K562 (cell line): ENCODE data around the gene PCSK6. TPM values are rescaled to one million over a fixed set of nuclear protein-coding genes. Genes with fewer than 3 reads are reported as not detected.
A peak's percentile ranks its signal among the peaks of the same experiment; 100 is the strongest.

Experiments
- ATAC-seq: fragments of 200-7000 bp; cut with Tn5 transposase; 3 replicates; pipeline ENCODE4 v1.9.1; 2020; ENCODE audit warnings: moderate library complexity
- BruUV-seq: library from RNA; stranded (reverse); fragments of 400-500 nt; replicated peaks from 2 replicates; lab custom pipeline; 2021; lab: Mats Ljungman, UMichigan
- CTCF ChIA-PET: fragments of 300-600 bp; formaldehyde crosslinking; extraction: SDS; loops from one replicate; lab custom pipeline; 2021; ENCODE audit warnings: low intra/inter-chr PET ratio; lab: Yijun Ruan, JAX
- POLR2A ChIA-PET: fragments of 300-600, 350-650 bp; sonication (Branson Sonifier 250); formaldehyde crosslinking; extraction: SDS; loops from one replicate; lab custom pipeline; 2021; ENCODE audit warnings: antibody characterized with exemption, inconsistent platforms; lab: Yijun Ruan, JAX
- DNase-seq, 4 experiments: peaks; one replicate each; pipeline versions ENCODE4 v3.0.0 to v3.0.0-alpha.2; 2011 to 2018; ENCODE audit warnings: low spot score in 3 of 4, mixed read lengths in 3 of 4; ENCODE audit errors: extremely low read depth in 1 of 4
- FAIRE-seq: peaks from 2 replicates; lab custom pipeline; 2011; peaks lifted over from hg19 to GRCh38; lab: Jason Lieb, UNC
- H2AFZ ChIP-seq: 2 replicates; pipeline ENCODE4 v1.6.0; 2011; ENCODE audit warnings: low read depth, low read length, control low read depth, inconsistent platforms
- H3K27ac ChIP-seq: fragments of 200-600 bp; 3 replicates; pipeline ENCODE4 v1.8.0; 2011; ENCODE audit warnings: low read depth, mild to moderate bottlenecking, control low read depth, inconsistent platforms, low read length, moderate library complexity, mixed read lengths; ENCODE audit errors: extremely low read depth
- H3K27me3 ChIP-seq, 2 experiments: fragments of 300-600 bp in 1 of 2; 2 replicates in 1 of 2; 3 replicates in 1 of 2; pipeline versions ENCODE4 v1.6.0 to v1.8.0; 2011; ENCODE audit warnings: inconsistent platforms in 2 of 2, low read length in 2 of 2, mild to moderate bottlenecking in 1 of 2, mixed read lengths in 1 of 2, moderate library complexity in 1 of 2; ENCODE audit not compliant: control insufficient read depth in 2 of 2, insufficient read depth in 2 of 2
- H3K36me3 ChIP-seq: fragments of 300-600 bp; 3 replicates; pipeline ENCODE4 v1.8.0; 2011; ENCODE audit warnings: mild to moderate bottlenecking, low read length, inconsistent platforms; ENCODE audit not compliant: control insufficient read depth, insufficient read depth
- H3K4me1 ChIP-seq, 2 experiments: fragments of 200-600 bp in 1 of 2; replicated peaks in 1 of 2; 2 replicates in 1 of 2; 3 replicates in 1 of 2; pipeline versions ENCODE4 v1.5.1 to v1.8.0; 2011; ENCODE audit warnings: inconsistent platforms in 2 of 2, low read length in 2 of 2, mild to moderate bottlenecking in 1 of 2, mixed read lengths in 1 of 2, moderate library complexity in 1 of 2; ENCODE audit not compliant: control insufficient read depth in 2 of 2, insufficient read depth in 2 of 2
- H3K4me2 ChIP-seq: 2 replicates; pipeline ENCODE4 v1.6.1; 2011; ENCODE audit warnings: low read length, control low read depth, inconsistent platforms, mixed read lengths; ENCODE audit not compliant: insufficient read depth
- H3K4me3 ChIP-seq: fragments of 200-600 bp; sonication (generic), shearing (Covaris generic); 2 replicates; pipeline ENCODE4 v1.5.1; 2016; ENCODE audit warnings: control low read depth, inconsistent platforms
- H3K79me2 ChIP-seq: fragments of 200-600 bp; 3 replicates; pipeline ENCODE4 v1.8.0; 2011; ENCODE audit warnings: low read length, inconsistent platforms; ENCODE audit not compliant: control insufficient read depth, insufficient read depth
- H3K9ac ChIP-seq, 2 experiments: 2 replicates each; pipeline versions ENCODE4 v1.6.0 to v1.6.1; 2011; ENCODE audit warnings: low read depth in 2 of 2, low read length in 2 of 2, control low read depth in 1 of 2, inconsistent platforms in 1 of 2, mild to moderate bottlenecking in 1 of 2, mixed read lengths in 1 of 2; ENCODE audit not compliant: insufficient read depth in 1 of 2
- H3K9me1 ChIP-seq: one replicate; pipeline ENCODE4 v1.6.0; 2011; ENCODE audit warnings: inconsistent platforms, mild to moderate bottlenecking, low read length, moderate library complexity; ENCODE audit not compliant: control insufficient read depth, insufficient read depth
- H3K9me3 ChIP-seq: replicated peaks from 2 replicates; pipeline ENCODE4 v1.5.1; 2011; ENCODE audit warnings: low read depth, low read length, inconsistent platforms; ENCODE audit not compliant: control insufficient read depth, insufficient read depth
- H4K20me1 ChIP-seq: replicated peaks from 2 replicates; pipeline ENCODE4 v1.6.1; 2011; ENCODE audit warnings: low read length, inconsistent platforms, mixed read lengths; ENCODE audit not compliant: control insufficient read depth, insufficient read depth
- ARNT ChIP-seq, 2 experiments: fragments of 450-650 bp; IDR thresholded peaks; 2 replicates each; pipeline ENCODE4 v1.6.1; 2016; ENCODE audit warnings: mild to moderate bottlenecking in 1 of 2
- ELF2 ChIP-seq: fragments of 250-450 bp; sonication (Bioruptor Pico); IDR thresholded peaks from 2 replicates; pipeline ENCODE4 v1.5.0; 2021; ENCODE audit warnings: mild to moderate bottlenecking
- FOXJ2 ChIP-seq: fragments of 200-800 bp; sonication (Bioruptor generic); IDR thresholded peaks from 2 replicates; pipeline ENCODE4 v1.6.1; 2016; ENCODE audit warnings: missing genetic modification characterization, missing compliant biosample characterization
- HDAC3 ChIP-seq: fragments of 450-650 bp; IDR thresholded peaks from 2 replicates; pipeline ENCODE4 v1.6.1; 2018; ENCODE audit warnings: borderline replicate concordance, mild to moderate bottlenecking, moderate library complexity; ENCODE audit not compliant: partially characterized antibody
- IFI16 ChIP-seq: fragments of 250-450 bp; sonication (Bioruptor Pico); IDR thresholded peaks from 2 replicates; pipeline ENCODE4 v2.1.2; 2022; ENCODE audit warnings: mild to moderate bottlenecking, inconsistent platforms
- MTA1 ChIP-seq: fragments of 450-650 bp; IDR thresholded peaks from 2 replicates; pipeline ENCODE4 v1.6.1; 2017; ENCODE audit warnings: borderline replicate concordance
- SAFB ChIP-seq: fragments of 200-400 bp; formaldehyde crosslinking; IDR thresholded peaks from 2 replicates; pipeline ENCODE4 v1.6.1; 2017; ENCODE audit warnings: low read depth, low read length, borderline replicate concordance
- SMARCB1 ChIP-seq: IDR thresholded peaks from 2 replicates; pipeline ENCODE4 v1.6.1; 2011; ENCODE audit warnings: improper control_type of control experiment, low read depth; ENCODE audit not compliant: insufficient read length
- SNRNP70 ChIP-seq: fragments of 200-400 bp; formaldehyde crosslinking; optimal IDR thresholded peaks from 2 replicates; pipeline ENCODE3; 2017; ENCODE audit warnings: low read depth, low read length
- TRIM25 ChIP-seq: fragments of 450-650 bp; IDR thresholded peaks from 2 replicates; pipeline ENCODE4 v1.7.0; 2016; ENCODE audit warnings: borderline replicate concordance
- ZFPM2 ChIP-seq: fragments of 250-450 bp; sonication (Bioruptor Pico); IDR thresholded peaks from 2 replicates; pipeline ENCODE4 v1.5.1; 2022; ENCODE audit warnings: mild to moderate bottlenecking
- ZNF143 ChIP-seq: sonication (generic); formaldehyde crosslinking; IDR thresholded peaks from 2 replicates; pipeline ENCODE4 v1.9.0; 2022; ENCODE audit warnings: mild to moderate bottlenecking, missing genetic modification reagents
- ZNF583 ChIP-seq: fragments of 250-450 bp; sonication (Bioruptor Pico); IDR thresholded peaks from 2 replicates; pipeline ENCODE4 v1.4.0; 2020
- WGBS: fragments of 100-300 bp; shearing (Covaris generic); methylation state at CpG from one replicate; pipeline ENCODE4 v1.1.6; 2016; ENCODE audit warnings: low coverage, mixed read lengths; ENCODE audit not compliant: insufficient coverage; ENCODE audit errors: missing lambda C conversion rate; 5-methylcytosine and 5-hydroxymethylcytosine counted together
- in situ Hi-C: fragments of 300-500 bp; cut with MboI; formaldehyde crosslinking; loops from 4 replicates; pipeline ENCODE4 v1.15.0; 2018; ENCODE audit warnings: inconsistent platforms, mixed read lengths
- intact Hi-C: fragments of 100-400 bp; cut with micrococcal nuclease; formaldehyde crosslinking; loops from 2 replicates; pipeline ENCODE4 v1.14.2; 2022
- polyA plus RNA-seq, 8 experiments: library from polyadenylated mRNA; depleted of rRNA in 4 of 8; stranded (reverse) in 5 of 8; unstranded in 3 of 8; fragments of >200 nt; fragmentation: Nextera tagmentation in 2 of 8; fragmentation: Illumina TruSeq in 1 of 8; extraction: Ambion mirVana in 2 of 8; extraction: Trizol in 1 of 8; gene quantifications; 2 replicates each; pipeline versions ENCODE4 v1.2.1 to v1.2.3, GENCODE V29; 2011 to 2014; ENCODE audit warnings: inconsistent platforms in 1 of 8, missing spikeins in 1 of 8
- total RNA-seq, 7 experiments: library from RNA; depleted of rRNA in 6 of 7; stranded (reverse); fragments of >200 nt in 6 of 7; fragmentation: Illumina TruSeq in 2 of 7; extraction: Trizol in 2 of 7; gene quantifications; 2 replicates each; pipeline versions ENCODE4 v1.2.1 to v1.2.3, GENCODE V29; 2011 to 2021; ENCODE audit warnings: low replicate concordance in 1 of 7
- TF ChIP-seq, protein P1 (sequence below): sonication (generic); formaldehyde crosslinking; IDR thresholded peaks from 2 replicates; pipeline ENCODE4 v1.8.1; 2023; ENCODE audit warnings: mild to moderate bottlenecking, missing genetic modification reagents

The PCSK6 gene
- total and polyA plus RNA-seq, 9 of the 15 experiments (the other 6 are each of a cell fraction or from before 2014, with no cell fraction given), result 2.2 to 32.6 (median 14.5) TPM

DNA sequence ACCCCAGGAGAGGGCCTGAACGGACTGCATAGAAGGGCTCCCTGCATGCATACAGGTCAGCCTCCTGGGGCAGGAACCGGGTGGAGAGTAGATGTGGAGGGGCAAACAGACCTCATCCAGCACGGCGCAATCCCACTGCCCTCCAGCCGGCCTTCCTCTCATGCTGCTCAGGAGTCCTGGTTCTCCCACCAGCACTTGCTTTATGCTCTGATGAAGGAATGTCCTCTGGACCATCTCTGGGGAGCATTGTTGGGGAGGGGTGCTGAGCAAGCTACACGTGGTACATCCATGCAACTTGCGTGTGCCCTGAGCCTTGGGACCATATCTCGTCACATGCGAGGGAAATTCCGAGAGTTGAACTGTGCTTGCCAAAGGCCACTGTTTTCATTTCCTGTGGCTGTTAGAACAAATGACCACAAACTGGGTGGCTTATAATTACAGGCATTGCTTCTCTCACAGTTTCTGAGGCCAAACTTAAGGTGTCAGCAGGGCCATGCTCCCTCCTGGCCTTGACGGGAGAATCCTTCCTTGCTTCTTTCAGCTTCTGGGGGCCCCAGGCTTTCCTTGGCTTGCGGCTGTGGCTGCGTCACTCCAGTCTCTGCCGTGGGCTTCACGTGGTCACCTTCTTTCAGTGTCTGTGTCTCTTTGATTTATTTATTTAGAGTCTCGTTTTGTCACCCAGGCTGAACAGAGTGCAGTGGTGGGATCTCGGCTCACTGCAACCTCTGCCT, 224.4 kb downstream of the PCSK6 start:
- no peak for ATAC-seq
- CTCF ChIA-PET, result no interaction called here
- in situ Hi-C loops, result loop anchor here (25.0 kb wide), 2 partner anchors 353 to 628 kb away; partner anchors contain the start of gene LRRK1

More for the DNA sequence above, 224.4 kb downstream of the PCSK6 start:
- Histone ChIP-seq H2AFZ (no peak overlapping the region), H3K4me1 (peaks cover 5 to 8% of the 10 kb centered on the region in 2 experiments), H3K4me3 (no peak overlapping the region), H3K27ac (no peak overlapping the region), H3K4me2 (no peak overlapping the region), H3K9ac (peak overlapping the region in 1 of 2 experiments; percentile 24; a peak in 1 of 4 replicates), H3K9me3 (no peaks in the 10 kb centered on the region), H3K36me3 (no peaks in the 10 kb centered on the region), H3K79me2 (no peaks in the 10 kb centered on the region), H3K27me3 (peaks cover 3 to 27% of the 10 kb centered on the region in 2 experiments; a peak in 3 of 5 replicates), H4K20me1 (0 out of 2 replicates have a peak, but pooled peaks cover 7% of the 10 kb centered on the region), H3K9me1 (no peaks in the 10 kb centered on the region)
- WGBS, result 49% methylated on average over 17 of the region's 17 CpGs
- no TSS peak for BruUV-seq
- FAIRE-seq, result no peak
- intact Hi-C loops, result no loop called here
- POLR2A ChIA-PET, result interaction anchor here (1.0 to 2.0 kb wide), 2 partner anchors 10 to 14 kb away, joined by 3 to 6 read pairs; no protein-coding TSS in a partner anchor
- TF ChIP-seq, protein P1, sequence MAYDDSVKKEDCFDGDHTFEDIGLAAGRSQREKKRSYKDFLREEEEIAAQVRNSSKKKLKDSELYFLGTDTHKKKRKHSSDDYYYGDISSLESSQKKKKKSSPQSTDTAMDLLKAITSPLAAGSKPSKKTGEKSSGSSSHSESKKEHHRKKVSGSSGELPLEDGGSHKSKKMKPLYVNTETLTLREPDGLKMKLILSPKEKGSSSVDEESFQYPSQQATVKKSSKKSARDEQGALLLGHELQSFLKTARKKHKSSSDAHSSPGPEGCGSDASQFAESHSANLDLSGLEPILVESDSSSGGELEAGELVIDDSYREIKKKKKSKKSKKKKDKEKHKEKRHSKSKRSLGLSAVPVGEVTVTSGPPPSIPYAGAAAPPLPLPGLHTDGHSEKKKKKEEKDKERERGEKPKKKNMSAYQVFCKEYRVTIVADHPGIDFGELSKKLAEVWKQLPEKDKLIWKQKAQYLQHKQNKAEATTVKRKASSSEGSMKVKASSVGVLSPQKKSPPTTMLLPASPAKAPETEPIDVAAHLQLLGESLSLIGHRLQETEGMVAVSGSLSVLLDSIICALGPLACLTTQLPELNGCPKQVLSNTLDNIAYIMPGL, result no peak
- TF ChIP-seq SAFB (no peak), ZNF143 (no peak), SMARCB1 (no peak), TRIM25 (no peak), ZFPM2 (CRISPR knock-in tag) (no peak), ARNT (IDR thresholded peaks at IDR 0.05) (no peak), MTA1 (no peak), SNRNP70 (no peak), IFI16 (CRISPR knock-in tag) (no peak), ELF2 (no peak), HDAC3 (no peak), ZNF583 (CRISPR knock-in tag) (no peak), FOXJ2 (no peak)
- no peak for DNase-seq
